B cell (primary cell): ENCODE results near the gene RTN4. TPM values are rescaled to one million over a fixed set of nuclear protein-coding genes. Genes with fewer than 3 reads are reported as not detected.

Source experiments
- ATAC-seq: fragments of 200-7000 bp; cut with Tn5 transposase; one replicate; pipeline ENCODE4 v1.10.0; 2021; ENCODE audit warnings: low read depth, mild to moderate bottlenecking, moderate number of reproducible peaks, moderate library complexity
- CTCF ChIA-PET: fragments of 350-600 bp; sonication (Branson Sonifier 250); formaldehyde crosslinking; loops from one replicate; lab custom pipeline; 2021; ENCODE audit warnings: antibody characterized with exemption, inconsistent platforms; lab: Charles Lee
- POLR2A ChIA-PET: fragments of 350-600 bp; sonication (Branson Sonifier 250); formaldehyde crosslinking; loops from one replicate; lab custom pipeline; 2021; ENCODE audit warnings: antibody characterized with exemption; lab: Charles Lee
- DNase-seq: peaks from one replicate; pipeline ENCODE4 v3.0.0; 2013
- H2AFZ ChIP-seq: 2 replicates; pipeline ENCODE4 v1.6.1; 2012; ENCODE audit warnings: mild to moderate bottlenecking, low read depth, low read length; ENCODE audit not compliant: insufficient read depth, poor library complexity, severe bottlenecking
- H3K27ac ChIP-seq, 2 donors: 1 replicate in 1 of 2; 2 replicates in 1 of 2; pipeline ENCODE4 v1.5.1; 2012 to 2013; ENCODE audit warnings: low read length in 2 of 2, mild to moderate bottlenecking in 2 of 2, moderate library complexity in 1 of 2
- H3K27me3 ChIP-seq, 4 experiments: fragments of 200-600 bp in 1 of 4; sonication (generic) in 1 of 4; replicated peaks in 1 of 4; 1 replicate in 2 of 4; 2 replicates in 2 of 4; pipeline versions ENCODE4 v1.6.1 to v1.7.0; 2013 to 2016; ENCODE audit warnings: low read length in 3 of 4, mild to moderate bottlenecking in 2 of 4, mixed read lengths in 1 of 4, moderate library complexity in 1 of 4; ENCODE audit not compliant: insufficient read depth in 4 of 4, control insufficient read depth in 3 of 4; ENCODE audit errors: control extremely low read depth in 1 of 4
- H3K36me3 ChIP-seq, 2 experiments: replicated peaks in 1 of 2; 1 replicate in 1 of 2; 2 replicates in 1 of 2; pipeline versions ENCODE4 v1.6.1 to v1.7.1; 2013; ENCODE audit warnings: low read length in 1 of 2; ENCODE audit not compliant: insufficient read depth in 2 of 2, control insufficient read depth in 1 of 2; ENCODE audit errors: control extremely low read depth in 1 of 2, extremely low read depth in 1 of 2
- H3K4me1 ChIP-seq, 2 donors: fragments of 200-600 bp in 1 of 2; sonication (generic) in 1 of 2; 1 replicate in 1 of 2; 2 replicates in 1 of 2; pipeline versions ENCODE4 v1.5.1 to v1.6.1; 2013 to 2017; ENCODE audit warnings: low read length in 2 of 2; ENCODE audit not compliant: control insufficient read depth in 2 of 2, insufficient read depth in 2 of 2
- H3K4me2 ChIP-seq: replicated peaks from 2 replicates; pipeline ENCODE3; 2012; ENCODE audit warnings: mild to moderate bottlenecking, low read depth, low read length; ENCODE audit not compliant: poor library complexity, severe bottlenecking
- H3K4me3 ChIP-seq, 5 experiments: fragments of 200-600 bp in 1 of 5; sonication (generic) in 1 of 5; 1 replicate in 3 of 5; 2 replicates in 2 of 5; pipeline versions ENCODE4 v1.5.1 to v1.7.0; 2011 to 2016; ENCODE audit warnings: low read length in 4 of 5, mild to moderate bottlenecking in 4 of 5, low read depth in 2 of 5, control low read depth in 1 of 5, moderate library complexity in 1 of 5; ENCODE audit not compliant: insufficient read depth in 1 of 5; ENCODE audit errors: control extremely low read depth in 1 of 5, extremely low read depth in 1 of 5
- H3K79me2 ChIP-seq: fragments of 200-600 bp; sonication (generic); one replicate; pipeline ENCODE4 v1.6.0; 2016; ENCODE audit warnings: low read length; ENCODE audit not compliant: control insufficient read depth, insufficient read depth
- H3K9ac ChIP-seq: fragments of 200-600 bp; sonication (generic); 2 replicates; pipeline ENCODE4 v1.6.1; 2017; ENCODE audit warnings: mild to moderate bottlenecking, low read length, moderate library complexity
- H3K9me3 ChIP-seq, 3 donors: one replicate each; pipeline versions ENCODE4 v1.6.1 to v1.7.1; 2013; ENCODE audit warnings: low read length in 2 of 3; ENCODE audit not compliant: control insufficient read depth in 2 of 3, insufficient read depth in 1 of 3; ENCODE audit errors: control extremely low read depth in 1 of 3
- H4K20me1 ChIP-seq: 2 replicates; pipeline ENCODE4 v1.6.0; 2012; ENCODE audit warnings: mild to moderate bottlenecking, low read length; ENCODE audit not compliant: insufficient read depth, control insufficient read depth, poor library complexity, severe bottlenecking
- H3K27ac Mint-ChIP-seq: one replicate; pipeline ENCODE4 v1.8.0; 2021; ENCODE audit warnings: mixed read lengths
- H3K27me3 Mint-ChIP-seq: one replicate; pipeline ENCODE4 v1.8.0; 2021; ENCODE audit warnings: mixed read lengths
- H3K4me1 Mint-ChIP-seq: one replicate; pipeline ENCODE4 v1.8.0; 2021; ENCODE audit warnings: mixed read lengths
- H3K4me3 Mint-ChIP-seq: one replicate; pipeline ENCODE4 v1.8.0; 2021; ENCODE audit warnings: mixed read lengths
- H3K9me3 Mint-ChIP-seq: one replicate; pipeline ENCODE4 v1.8.0; 2022; ENCODE audit warnings: mixed read lengths; ENCODE audit not compliant: insufficient read depth
- EZH2 ChIP-seq: IDR thresholded peaks from 2 replicates; pipeline ENCODE4 v1.6.1; 2012; ENCODE audit warnings: borderline replicate concordance, low read depth, mild to moderate bottlenecking, moderate library complexity, low read length; ENCODE audit not compliant: insufficient read depth, poor library complexity, severe bottlenecking
- WGBS: methylation state at CpG from one replicate; pipeline ENCODE4 v1.1.5; 2013; ENCODE audit warnings: missing lambda C conversion rate; ENCODE audit not compliant: insufficient coverage; 5-methylcytosine and 5-hydroxymethylcytosine counted together
- intact Hi-C: fragments of 100-400 bp; cut with micrococcal nuclease; formaldehyde crosslinking; loops from one replicate; pipeline ENCODE4 v1.10.0; 2022
- polyA plus RNA-seq: library from polyadenylated mRNA; depleted of rRNA; stranded (reverse); fragments of >200 nt; gene quantifications from 2 replicates; pipeline ENCODE4 v1.2.3, GENCODE V29; 2012
- total RNA-seq, 2 donors: library from RNA; stranded (reverse); fragments of 120-200 nt in 1 of 2; gene quantifications; 1 replicate in 1 of 2; 2 replicates in 1 of 2; pipeline versions ENCODE4 v1.2.3 to v1.2.4, GENCODE V29; 2013 to 2022
- TF ChIP-seq, protein P1 (sequence below): fragments of 200-600 bp; IDR thresholded peaks from one replicate; pipeline ENCODE4 v1.8.0; 2022; ENCODE audit warnings: antibody characterized with exemption, mild to moderate bottlenecking

The RTN4 gene
- total and polyA plus RNA-seq, 2 donors (not counting 1 experiment from before 2014, with no cell fraction given) = 30.8 to 65.9 TPM

- intact Hi-C loops = no loop called here
- ATAC-seq = no peak
- Histone ChIP-seq H3K9ac (no peak overlapping the region), H3K27me3 (no peaks in the 10 kb centered on the region), H2AFZ (no peak overlapping the region), H4K20me1 (no peaks in the 10 kb centered on the region), H3K79me2 (no peaks in the 10 kb centered on the region), H3K36me3 (no peaks in the 10 kb centered on the region), H3K27ac (no peak overlapping the region), H3K4me3 (no peak overlapping the region), H3K9me3 (no peaks in the 10 kb centered on the region), H3K4me2 (no peak overlapping the region), H3K4me1 (no peaks in the 10 kb centered on the region)
- ChIA-PET CTCF (no interaction called here), POLR2A (no interaction called here)
- H3K9me3 Mint-ChIP-seq = no peaks in the 10 kb centered on the region
- H3K4me3 Mint-ChIP-seq = no peak overlapping the region
- 100% methylated on average over 8 of the region's 9 CpGs for whole genome bisulfite sequencing
- TF ChIP-seq, protein P1, sequence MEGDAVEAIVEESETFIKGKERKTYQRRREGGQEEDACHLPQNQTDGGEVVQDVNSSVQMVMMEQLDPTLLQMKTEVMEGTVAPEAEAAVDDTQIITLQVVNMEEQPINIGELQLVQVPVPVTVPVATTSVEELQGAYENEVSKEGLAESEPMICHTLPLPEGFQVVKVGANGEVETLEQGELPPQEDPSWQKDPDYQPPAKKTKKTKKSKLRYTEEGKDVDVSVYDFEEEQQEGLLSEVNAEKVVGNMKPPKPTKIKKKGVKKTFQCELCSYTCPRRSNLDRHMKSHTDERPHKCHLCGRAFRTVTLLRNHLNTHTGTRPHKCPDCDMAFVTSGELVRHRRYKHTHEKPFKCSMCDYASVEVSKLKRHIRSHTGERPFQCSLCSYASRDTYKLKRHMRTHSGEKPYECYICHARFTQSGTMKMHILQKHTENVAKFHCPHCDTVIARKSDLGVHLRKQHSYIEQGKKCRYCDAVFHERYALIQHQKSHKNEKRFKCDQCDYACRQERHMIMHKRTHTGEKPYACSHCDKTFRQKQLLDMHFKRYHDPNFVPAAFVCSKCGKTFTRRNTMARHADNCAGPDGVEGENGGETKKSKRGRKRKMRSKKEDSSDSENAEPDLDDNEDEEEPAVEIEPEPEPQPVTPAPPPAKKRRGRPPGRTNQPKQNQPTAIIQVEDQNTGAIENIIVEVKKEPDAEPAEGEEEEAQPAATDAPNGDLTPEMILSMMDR = no peak
- TF ChIP-seq EZH2 = no peak
- H3K4me1 Mint-ChIP-seq = no peaks in the 10 kb centered on the region
- no peak overlapping the region for H3K27ac Mint-ChIP-seq
- no peaks in the 10 kb centered on the region for H3K27me3 Mint-ChIP-seq
- DNase-seq = no peak
Measured at GRCh38 chr2:54947646-54948045, 102.6 kb downstream of the RTN4 start.

- Mint-ChIP-seq H3K27ac (no peak overlapping the region), H3K9me3 (no peaks in the 10 kb centered on the region), H3K4me1 (no peaks in the 10 kb centered on the region), H3K27me3 (no peaks in the 10 kb centered on the region), H3K4me3 (no peak overlapping the region)
- H3K36me3 ChIP-seq = no peaks in the 10 kb centered on the region
- intact Hi-C loops = no loop called here
- no peaks in the 10 kb centered on the region for H3K27me3 ChIP-seq
- no peaks in the 10 kb centered on the region for H3K79me2 ChIP-seq
- no peak overlapping the region for H3K9ac ChIP-seq
- ChIA-PET POLR2A (no interaction called here), CTCF (no interaction called here)
- TF ChIP-seq EZH2 = no peak
- TF ChIP-seq, protein P1 = no peak
- no peak overlapping the region for H3K4me3 ChIP-seq
- DNase-seq (no peak), ATAC-seq (no peak)
- H3K4me1 ChIP-seq = no peaks in the 10 kb centered on the region
- no peaks in the 10 kb centered on the region for H4K20me1 ChIP-seq
- no peak overlapping the region for H3K4me2 ChIP-seq
- H3K9me3 ChIP-seq = no peaks in the 10 kb centered on the region
- no peak overlapping the region for H2AFZ ChIP-seq
- 100% methylated on average over 3 of the region's 11 CpGs for WGBS
- no peak overlapping the region for H3K27ac ChIP-seq
Measured at GRCh38 chr2:54947136-54947535, 103.1 kb downstream of the RTN4 start.
